Tibial nerve (tissue), 3 donors: Measurements from ENCODE around the gene TMC7.

ENCODE experiments used
- CTCF ChIP-seq, 5 experiments: fragments of 200-600 bp in 3 of 5; fragments of 450-650 bp in 2 of 5; sonication (generic) in 3 of 5; IDR thresholded peaks; one replicate each; pipeline ENCODE4 v1.5.1; 2016 to 2019; ENCODE audit warnings: antibody characterized with exemption in 5 of 5, mild to moderate bottlenecking in 3 of 5, moderate library complexity in 2 of 5
- POLR2A ChIP-seq, 2 donors: fragments of 450-650 bp; IDR thresholded peaks; one replicate each; pipeline ENCODE4 v1.6.1; 2017; ENCODE audit warnings: antibody characterized with exemption in 2 of 2, mild to moderate bottlenecking in 2 of 2, moderate library complexity in 2 of 2

GRCh38 chr16:19040400-19040799 lies 56.7 kb downstream of the TMC7 start:
- TF ChIP-seq CTCF (IDR thresholded peaks at IDR 0.05) (no peak), POLR2A (IDR thresholded peaks at IDR 0.05) (no peak)
